Peyer's patch (tissue), 4 donors: ENCODE results near the gene ZFYVE26. TPM values are rescaled to one million over a fixed set of nuclear protein-coding genes. Genes with fewer than 3 reads are reported as not detected.

ENCODE experiments used
- DNase-seq, 3 donors: peaks; one replicate each; pipeline ENCODE4 v3.0.0-alpha.2; 2017 to 2019
- H3K27ac ChIP-seq, 4 donors: fragments of 200-600 bp; sonication (generic); one replicate each; pipeline ENCODE4 v1.5.1; 2016 to 2019
- H3K27me3 ChIP-seq, 2 donors: fragments of 200-600 bp; sonication (generic); one replicate each; pipeline ENCODE4 v1.5.1; 2019
- H3K36me3 ChIP-seq, 3 donors: fragments of 200-600 bp; sonication (generic); one replicate each; pipeline ENCODE4 v1.5.1; 2016 to 2019
- H3K4me1 ChIP-seq, 4 donors: fragments of 200-600 bp; sonication (generic); one replicate each; pipeline ENCODE4 v1.5.1; 2016 to 2019
- H3K4me3 ChIP-seq, 4 donors: fragments of 200-600 bp; sonication (generic); 1 replicate in 3 of 4; 2 replicates in 1 of 4; pipeline ENCODE4 v1.5.1; 2016 to 2019; ENCODE audit warnings: mild to moderate bottlenecking in 1 of 4
- H3K9me3 ChIP-seq, 4 donors: fragments of 200-600 bp; sonication (generic); one replicate each; pipeline ENCODE4 v1.5.1; 2016 to 2019; ENCODE audit warnings: mild to moderate bottlenecking in 1 of 4
- POLR2A ChIP-seq, 2 donors: fragments of 450-650 bp; IDR thresholded peaks; one replicate each; pipeline ENCODE4 v1.5.1; 2017; ENCODE audit warnings: antibody characterized with exemption in 2 of 2, mild to moderate bottlenecking in 2 of 2, moderate library complexity in 2 of 2
- total RNA-seq, 4 donors: library from RNA; depleted of rRNA; stranded (reverse); fragments of >200 nt; gene quantifications; one replicate each; pipeline ENCODE4 v1.1.0, GENCODE V29; 2016
- TF ChIP-seq, protein P1 (sequence below), 6 experiments: fragments of 450-650 bp in 4 of 6; fragments of 200-600 bp in 2 of 6; sonication (generic) in 1 of 6; IDR thresholded peaks; one replicate each; pipeline ENCODE4 v1.5.1; 2017 to 2019; ENCODE audit warnings: antibody characterized with exemption in 6 of 6, mild to moderate bottlenecking in 3 of 6, moderate library complexity in 1 of 6

Gene ZFYVE26
- total RNA-seq, 4 donors from 2014 or later = 27.5 to 48.7 (median 42.6) TPM

DNA sequence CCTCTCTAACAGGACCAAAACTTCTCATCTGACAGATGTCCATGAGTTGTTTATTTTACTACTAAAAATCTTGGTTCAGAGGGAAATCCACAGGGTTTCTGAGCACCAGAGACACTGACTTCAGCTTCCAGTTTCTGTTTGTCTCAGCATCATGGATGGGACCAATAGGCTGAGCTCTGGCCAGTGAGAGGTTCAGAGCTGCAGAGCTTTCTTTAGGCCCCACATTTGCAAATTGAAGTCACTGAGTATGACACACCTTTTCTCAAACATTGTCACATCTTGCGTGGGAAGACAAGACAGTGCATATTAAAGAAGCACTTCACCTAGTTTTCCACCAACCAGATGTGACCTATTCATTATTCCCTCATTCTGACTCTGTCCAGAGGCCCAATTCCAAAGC, 69.5 kb downstream of the ZFYVE26 start:
- Histone ChIP-seq H3K4me1 (no peaks in the 10 kb centered on the region), H3K27ac (no peak overlapping the region), H3K36me3 (peaks cover 0 to 48% (median 0%) of the 10 kb centered on the region in 3 donors), H3K4me3 (no peak overlapping the region), H3K27me3 (no peaks in the 10 kb centered on the region), H3K9me3 (no peaks in the 10 kb centered on the region)
- no peak for DNase-seq
- TF ChIP-seq, protein P1, sequence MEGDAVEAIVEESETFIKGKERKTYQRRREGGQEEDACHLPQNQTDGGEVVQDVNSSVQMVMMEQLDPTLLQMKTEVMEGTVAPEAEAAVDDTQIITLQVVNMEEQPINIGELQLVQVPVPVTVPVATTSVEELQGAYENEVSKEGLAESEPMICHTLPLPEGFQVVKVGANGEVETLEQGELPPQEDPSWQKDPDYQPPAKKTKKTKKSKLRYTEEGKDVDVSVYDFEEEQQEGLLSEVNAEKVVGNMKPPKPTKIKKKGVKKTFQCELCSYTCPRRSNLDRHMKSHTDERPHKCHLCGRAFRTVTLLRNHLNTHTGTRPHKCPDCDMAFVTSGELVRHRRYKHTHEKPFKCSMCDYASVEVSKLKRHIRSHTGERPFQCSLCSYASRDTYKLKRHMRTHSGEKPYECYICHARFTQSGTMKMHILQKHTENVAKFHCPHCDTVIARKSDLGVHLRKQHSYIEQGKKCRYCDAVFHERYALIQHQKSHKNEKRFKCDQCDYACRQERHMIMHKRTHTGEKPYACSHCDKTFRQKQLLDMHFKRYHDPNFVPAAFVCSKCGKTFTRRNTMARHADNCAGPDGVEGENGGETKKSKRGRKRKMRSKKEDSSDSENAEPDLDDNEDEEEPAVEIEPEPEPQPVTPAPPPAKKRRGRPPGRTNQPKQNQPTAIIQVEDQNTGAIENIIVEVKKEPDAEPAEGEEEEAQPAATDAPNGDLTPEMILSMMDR (IDR thresholded peaks at IDR 0.05) = no peak
- no peak for TF ChIP-seq POLR2A (IDR thresholded peaks at IDR 0.05)

DNA sequence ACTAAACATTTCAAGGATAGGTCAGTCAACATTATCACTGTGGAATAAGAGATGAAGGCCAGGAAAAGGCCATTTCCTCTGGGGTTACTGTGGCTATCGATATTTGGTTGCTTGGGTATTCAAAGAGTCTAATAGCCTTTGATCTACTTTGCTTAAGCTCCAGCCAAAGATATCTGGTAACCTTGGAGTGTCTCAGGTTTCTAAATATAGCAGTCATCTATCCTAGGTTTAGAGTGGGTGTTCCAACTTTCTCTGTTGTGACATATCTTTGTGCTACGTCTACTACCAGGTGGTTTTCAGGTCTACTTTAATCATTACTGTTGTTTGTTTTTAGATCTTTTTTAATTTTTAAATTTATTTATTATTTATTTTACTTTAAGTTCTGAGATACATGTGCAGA, 72.3 kb downstream of the ZFYVE26 start:
- peaks cover 0 to 19% (median 0%) of the 10 kb centered on the region in 3 donors for H3K36me3 ChIP-seq
- no peaks in the 10 kb centered on the region for H3K4me1 ChIP-seq
- no peak for DNase-seq
- TF ChIP-seq, protein P1 (IDR thresholded peaks at IDR 0.05) = no peak
- TF ChIP-seq POLR2A (IDR thresholded peaks at IDR 0.05) = no peak
- no peak overlapping the region for H3K27ac ChIP-seq
- H3K27me3 ChIP-seq = no peaks in the 10 kb centered on the region
- no peak overlapping the region for H3K4me3 ChIP-seq
- H3K9me3 ChIP-seq = no peaks in the 10 kb centered on the region

GRCh38 chr14:67738740-67739504, 77.5 kb downstream of the ZFYVE26 start:
- no peaks in the 10 kb centered on the region for H3K27me3 ChIP-seq
- no peaks in the 10 kb centered on the region for H3K4me1 ChIP-seq
- H3K4me3 ChIP-seq = peak overlapping the region in 1 of 4 donors; percentile 8
- peak in 2 of 3 donors; percentile 58 to 76 for DNase-seq
- H3K9me3 ChIP-seq = no peaks in the 10 kb centered on the region
- H3K27ac ChIP-seq = peak overlapping the region in 1 of 4 donors; percentile 28
- H3K36me3 ChIP-seq = no peaks in the 10 kb centered on the region
- no peak for TF ChIP-seq POLR2A (IDR thresholded peaks at IDR 0.05)
- TF ChIP-seq, protein P1 (IDR thresholded peaks at IDR 0.05) = no peak

- no peak overlapping the region for H3K27ac ChIP-seq
- no peak overlapping the region for H3K4me3 ChIP-seq
- H3K27me3 ChIP-seq = no peaks in the 10 kb centered on the region
- H3K9me3 ChIP-seq = no peaks in the 10 kb centered on the region
- H3K36me3 ChIP-seq = no peaks in the 10 kb centered on the region
- no peak for TF ChIP-seq POLR2A (IDR thresholded peaks at IDR 0.05)
- TF ChIP-seq, protein P1 (IDR thresholded peaks at IDR 0.05) = no peak
- no peak for DNase-seq
- H3K4me1 ChIP-seq = no peaks in the 10 kb centered on the region
Observed at GRCh38 chr14:67736771-67737170, 79.6 kb downstream of the ZFYVE26 start.

- no peaks in the 10 kb centered on the region for H3K36me3 ChIP-seq
- no peaks in the 10 kb centered on the region for H3K4me1 ChIP-seq
- H3K27ac ChIP-seq = no peak overlapping the region
- TF ChIP-seq POLR2A (IDR thresholded peaks at IDR 0.05) = no peak
- TF ChIP-seq, protein P1 (IDR thresholded peaks at IDR 0.05) = no peak
- H3K27me3 ChIP-seq = no peaks in the 10 kb centered on the region
- DNase-seq = no peak
- H3K4me3 ChIP-seq = no peak overlapping the region
- no peaks in the 10 kb centered on the region for H3K9me3 ChIP-seq
Observed at GRCh38 chr14:67735336-67736147, 80.8 kb downstream of the ZFYVE26 start.
